HG03442 (cell line): ENCODE results near the gene PRPF6.
"Not testable (repeated sequence)": the region's sequence is repeated elsewhere in the genome, so short reads cannot be mapped to it uniquely, and the experiment has no call there.

ENCODE experiments used
- ATAC-seq: cut with Tn5 transposase; IDR thresholded peaks from one replicate; pipeline ENCODE4 v1.9.1; 2021; ENCODE audit warnings: mild to moderate bottlenecking, moderate library complexity; ENCODE audit not compliant: unreplicated experiment

PRPF6 gene

GRCh38 chr20:63959699-63960075 is 21.2 kb upstream of the PRPF6 start:
- ATAC-seq, result no peak

- not testable (repeated sequence) for ATAC-seq
Measured at GRCh38 chr20:63960654-63961621, 20.0 kb upstream of the PRPF6 start.

GRCh38 chr20:63961664-63962425 is 19.1 kb upstream of the PRPF6 start:
- ATAC-seq, result no peak

- ATAC-seq, result no peak
Measured at GRCh38 chr20:63962426-63963347, 18.2 kb upstream of the PRPF6 start.

GRCh38 chr20:63963348-63963741 is 17.6 kb upstream of the PRPF6 start:
- ATAC-seq, result no peak

- ATAC-seq, result no peak
Measured at GRCh38 chr20:63963784-63964301, 17.1 kb upstream of the PRPF6 start.

GRCh38 chr20:63964412-63964811 is 16.5 kb upstream of the PRPF6 start:
- ATAC-seq, result no peak

GRCh38 chr20:63966172-63966943 is 14.6 kb upstream of the PRPF6 start:
- ATAC-seq, result no peak

- no peak for ATAC-seq
Measured at GRCh38 chr20:63966944-63967322, 14.0 kb upstream of the PRPF6 start.

GRCh38 chr20:63967330-63968135 is 13.4 kb upstream of the PRPF6 start:
- no peak for ATAC-seq

- ATAC-seq, result no peak
Measured at GRCh38 chr20:63968136-63968927, 12.6 kb upstream of the PRPF6 start.

GRCh38 chr20:63968928-63969760 is 11.8 kb upstream of the PRPF6 start:
- ATAC-seq, result no peak

- no peak for ATAC-seq
Measured at GRCh38 chr20:63969838-63970713, 10.9 kb upstream of the PRPF6 start, which contains the start of gene ZNF512B. TSS of gene ZNF512B (minus strand) at chr20:63969930. CDS start at chr20:63967950, 1,980 bp downstream.

GRCh38 chr20:63970714-63971431 is 10.1 kb upstream of the PRPF6 start:
- ATAC-seq, result no peak

GRCh38 chr20:63971960-63972311 is 9.0 kb upstream of the PRPF6 start:
- not testable (repeated sequence) for ATAC-seq
